NCI-H2227 treated with DMSO at 0.1 percent for 48 hours (cell line): ENCODE results near the gene SLC6A5.

Experiments used
- DNase-seq: peaks from one replicate; lab custom pipeline; 2025; lab: John Stamatoyannopoulos, UW

Gene SLC6A5

GRCh38 chr11:20669820-20670684 lies 70.6 kb downstream of the SLC6A5 start:
- peak; percentile 16 for DNase-seq

GRCh38 chr11:20670932-20671403 lies 71.6 kb downstream of the SLC6A5 start:
- peak; percentile 12 for DNase-seq

GRCh38 chr11:20671856-20672546 lies 72.6 kb downstream of the SLC6A5 start:
- DNase-seq: peak; percentile 58

GRCh38 chr11:20672575-20672974 lies 73.2 kb downstream of the SLC6A5 start:
- peak; percentile 6 for DNase-seq

- DNase-seq: no peak
Measured at GRCh38 chr11:20676658-20677057, 77.2 kb downstream of the SLC6A5 start.

- DNase-seq: no peak
Measured at GRCh38 chr11:20688761-20689160, 89.4 kb downstream of the SLC6A5 start.

GRCh38 chr11:20707876-20708275 lies 108.5 kb downstream of the SLC6A5 start:
- no peak for DNase-seq
